Fibroblast of mammary gland (primary cell): ENCODE measurements around the gene EPB41L1.

Experiments used
- DNase-seq: peaks from one replicate; pipeline ENCODE4 v3.0.0-alpha.2; 2010; ENCODE audit warnings: low read depth
- H3K4me3 ChIP-seq: 2 replicates; pipeline ENCODE4 v1.5.1; 2011; ENCODE audit warnings: low read depth, mild to moderate bottlenecking, low read length, moderate library complexity; ENCODE audit not compliant: control insufficient read depth
- TF ChIP-seq, protein P1 (sequence below): conservative IDR thresholded peaks from 2 replicates; pipeline ENCODE4 v1.5.1; 2011; ENCODE audit warnings: low read depth, low read length, inconsistent platforms; ENCODE audit not compliant: control insufficient read depth, insufficient read depth

EPB41L1 gene

DNA sequence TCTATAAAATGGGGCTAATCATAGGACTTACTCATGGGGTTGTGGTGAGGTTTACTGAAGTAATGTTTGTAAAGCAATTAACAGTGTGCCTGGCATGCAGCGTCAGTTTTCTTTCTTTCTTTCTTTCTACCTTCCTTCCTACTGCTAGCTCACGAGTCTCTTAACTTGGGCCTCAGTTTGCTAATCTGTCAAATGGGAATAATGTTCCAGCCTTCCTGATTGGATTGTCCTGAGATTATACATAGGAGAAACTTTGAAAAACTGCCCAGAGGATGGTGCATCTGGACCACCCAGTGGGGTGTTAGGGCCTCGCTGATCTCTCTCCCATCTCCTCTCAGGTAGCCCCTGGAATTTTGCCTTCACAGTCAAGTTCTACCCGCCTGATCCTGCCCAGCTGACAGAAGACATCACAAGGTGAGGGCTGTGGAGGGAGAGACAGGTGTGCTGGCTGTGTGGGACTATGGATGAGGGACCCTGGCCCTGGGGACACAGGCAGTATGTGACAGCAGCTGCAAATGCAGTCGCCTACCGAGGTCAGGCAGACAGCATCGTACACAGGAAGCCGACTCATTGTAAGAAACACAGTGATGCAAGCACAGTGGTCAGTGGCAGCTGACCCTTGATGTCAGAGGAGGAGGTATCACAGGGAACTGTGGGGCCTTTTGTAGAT lies 27.5 kb downstream of the EPB41L1 start:
- no peak overlapping the region for H3K4me3 ChIP-seq
- TF ChIP-seq, protein P1, sequence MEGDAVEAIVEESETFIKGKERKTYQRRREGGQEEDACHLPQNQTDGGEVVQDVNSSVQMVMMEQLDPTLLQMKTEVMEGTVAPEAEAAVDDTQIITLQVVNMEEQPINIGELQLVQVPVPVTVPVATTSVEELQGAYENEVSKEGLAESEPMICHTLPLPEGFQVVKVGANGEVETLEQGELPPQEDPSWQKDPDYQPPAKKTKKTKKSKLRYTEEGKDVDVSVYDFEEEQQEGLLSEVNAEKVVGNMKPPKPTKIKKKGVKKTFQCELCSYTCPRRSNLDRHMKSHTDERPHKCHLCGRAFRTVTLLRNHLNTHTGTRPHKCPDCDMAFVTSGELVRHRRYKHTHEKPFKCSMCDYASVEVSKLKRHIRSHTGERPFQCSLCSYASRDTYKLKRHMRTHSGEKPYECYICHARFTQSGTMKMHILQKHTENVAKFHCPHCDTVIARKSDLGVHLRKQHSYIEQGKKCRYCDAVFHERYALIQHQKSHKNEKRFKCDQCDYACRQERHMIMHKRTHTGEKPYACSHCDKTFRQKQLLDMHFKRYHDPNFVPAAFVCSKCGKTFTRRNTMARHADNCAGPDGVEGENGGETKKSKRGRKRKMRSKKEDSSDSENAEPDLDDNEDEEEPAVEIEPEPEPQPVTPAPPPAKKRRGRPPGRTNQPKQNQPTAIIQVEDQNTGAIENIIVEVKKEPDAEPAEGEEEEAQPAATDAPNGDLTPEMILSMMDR = no peak
- peak; percentile 78 for DNase-seq

DNA sequence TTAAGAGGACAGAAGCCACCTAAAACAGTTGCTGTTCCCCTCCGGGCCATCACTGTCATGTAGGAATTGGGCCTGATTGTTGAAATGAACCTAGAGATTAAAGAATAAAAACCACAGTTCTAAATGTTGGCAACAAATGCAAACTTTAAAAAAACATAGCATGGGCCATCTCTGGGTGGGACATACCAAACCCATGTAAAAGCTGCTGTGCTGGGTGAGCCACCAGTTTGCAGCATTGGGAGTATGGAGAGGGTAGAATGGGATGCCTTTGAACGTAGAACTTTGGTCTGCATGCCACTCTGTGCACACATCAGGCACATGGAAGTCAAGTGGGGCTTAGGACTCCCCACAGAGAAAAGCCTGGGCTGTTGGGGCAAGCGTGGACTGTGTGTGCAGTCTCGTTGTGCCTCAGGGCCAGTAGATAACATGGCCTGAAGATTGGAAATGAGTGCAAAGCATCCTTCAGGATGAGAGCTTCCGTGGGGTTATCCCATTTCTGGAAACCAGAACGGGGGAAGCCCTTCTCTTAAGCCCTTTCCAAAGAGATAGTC lies 28.1 kb downstream of the EPB41L1 start:
- DNase-seq = no peak
- H3K4me3 ChIP-seq = no peak overlapping the region
- TF ChIP-seq, protein P1 = no peak

DNA sequence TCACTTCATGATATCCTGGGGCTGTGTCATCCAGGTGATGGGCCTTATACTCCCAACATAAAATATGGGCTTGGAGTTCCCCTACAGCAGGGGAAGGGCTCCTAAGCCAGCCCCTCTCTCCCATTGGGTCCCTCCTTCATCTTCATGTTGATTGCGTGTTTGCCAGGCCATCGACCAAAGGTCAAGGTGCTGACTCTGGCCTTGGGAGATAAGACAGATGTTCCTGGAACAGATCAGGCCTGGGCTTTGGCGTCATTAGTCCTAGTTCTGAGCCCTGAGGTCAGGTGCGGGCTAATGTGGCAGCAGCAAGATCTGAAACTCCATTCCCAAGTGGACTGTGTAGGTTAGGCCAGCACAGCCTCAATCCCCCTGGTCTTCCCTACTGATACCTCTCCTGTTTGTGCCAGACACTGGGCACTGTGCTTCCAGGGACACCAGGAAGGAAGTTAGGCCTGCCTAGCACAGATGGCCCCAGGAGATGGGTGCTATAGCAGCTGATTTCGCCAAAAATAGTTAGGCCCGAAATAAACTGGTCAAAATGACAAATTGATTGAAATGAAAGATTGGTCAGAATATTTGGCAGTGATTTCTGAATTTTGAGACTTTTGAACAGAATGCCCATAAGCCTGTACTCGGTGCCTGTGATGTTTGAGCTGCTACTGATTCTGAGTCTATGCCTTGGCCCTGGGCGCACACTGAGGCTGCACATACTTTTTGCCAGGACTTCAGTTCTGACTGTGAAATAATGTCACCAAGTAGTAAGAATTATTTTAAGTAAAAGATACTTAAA lies 28.8 kb downstream of the EPB41L1 start:
- no peak overlapping the region for H3K4me3 ChIP-seq
- DNase-seq = no peak
- TF ChIP-seq, protein P1 = no peak

DNA sequence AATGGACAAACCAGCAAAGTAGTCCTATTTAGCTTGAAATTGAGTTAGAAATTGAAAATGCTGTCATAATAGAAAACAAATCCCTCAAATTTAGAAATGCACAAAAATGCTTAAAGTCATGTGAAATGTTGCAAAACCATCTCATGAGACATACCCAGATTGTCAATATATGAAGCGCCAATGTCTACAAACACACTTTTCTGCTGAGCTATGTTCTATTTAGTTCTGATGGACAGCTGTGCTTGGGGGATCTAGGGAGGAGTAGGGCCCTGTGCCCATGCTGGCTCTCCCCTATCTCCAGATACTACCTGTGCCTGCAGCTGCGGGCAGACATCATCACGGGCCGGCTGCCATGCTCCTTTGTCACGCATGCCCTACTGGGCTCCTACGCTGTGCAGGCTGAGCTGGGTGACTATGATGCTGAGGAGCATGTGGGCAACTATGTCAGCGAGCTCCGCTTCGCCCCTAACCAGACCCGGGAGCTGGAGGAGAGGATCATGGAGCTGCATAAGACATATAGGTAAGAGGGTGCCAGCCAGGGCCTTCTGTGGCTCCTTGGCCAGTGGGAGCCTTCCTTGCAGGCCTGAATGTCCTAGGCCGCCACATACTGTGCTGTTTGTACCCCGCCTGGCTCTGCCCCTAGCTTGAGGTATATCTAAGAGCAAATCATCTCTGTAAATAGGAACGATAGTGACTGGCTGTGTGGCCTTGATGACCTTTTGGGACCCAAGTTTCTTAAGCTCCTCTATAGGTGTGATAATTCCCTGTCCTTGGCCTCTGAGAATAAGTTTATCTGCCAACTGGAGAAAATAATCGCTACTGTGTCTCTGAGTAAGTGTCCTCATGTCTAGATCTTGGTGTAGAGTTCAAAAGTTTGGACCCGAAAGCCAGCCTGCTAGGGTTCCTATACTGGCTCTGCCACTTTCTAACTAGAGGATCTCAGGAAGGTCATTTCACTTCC lies 30.6 kb downstream of the EPB41L1 start:
- no peak overlapping the region for H3K4me3 ChIP-seq
- TF ChIP-seq, protein P1 = no peak
- no peak for DNase-seq

DNA sequence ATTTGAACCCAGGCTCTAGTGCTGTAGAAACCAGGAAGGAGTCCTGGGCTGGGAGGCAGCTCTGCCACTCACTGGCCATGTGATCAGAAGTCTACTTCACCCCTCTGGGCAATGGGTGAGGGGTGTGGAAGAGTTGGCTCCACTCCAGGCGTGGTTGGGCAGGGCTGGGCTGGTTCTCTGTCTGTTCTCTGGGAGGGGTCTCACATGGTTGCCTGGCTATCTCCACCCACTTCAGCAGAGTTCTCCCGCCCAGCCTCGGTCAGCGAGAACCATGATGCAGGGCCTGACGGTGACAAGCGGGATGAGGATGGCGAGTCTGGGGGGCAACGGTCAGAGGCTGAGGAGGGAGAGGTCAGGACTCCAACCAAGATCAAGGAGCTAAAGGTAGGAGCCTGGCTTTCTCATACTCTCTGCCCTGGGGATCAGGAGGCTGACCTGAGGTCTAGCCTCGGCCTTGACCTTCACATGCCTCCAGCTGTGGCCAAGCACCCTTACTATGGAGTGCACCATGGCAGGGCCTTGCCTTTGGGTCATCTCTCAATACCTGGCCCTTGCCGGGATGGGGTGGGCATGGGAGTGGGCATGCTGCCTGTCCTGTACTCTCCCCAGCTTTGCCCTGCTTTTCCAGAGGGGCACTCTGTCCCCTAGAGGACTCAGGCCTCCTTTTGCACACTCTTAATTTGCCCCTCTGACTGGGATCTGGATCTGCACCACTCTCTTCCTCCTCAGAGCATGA lies 39.6 kb downstream of the EPB41L1 start:
- TF ChIP-seq, protein P1 = no peak
- no peak overlapping the region for H3K4me3 ChIP-seq
- DNase-seq = no peak

DNA sequence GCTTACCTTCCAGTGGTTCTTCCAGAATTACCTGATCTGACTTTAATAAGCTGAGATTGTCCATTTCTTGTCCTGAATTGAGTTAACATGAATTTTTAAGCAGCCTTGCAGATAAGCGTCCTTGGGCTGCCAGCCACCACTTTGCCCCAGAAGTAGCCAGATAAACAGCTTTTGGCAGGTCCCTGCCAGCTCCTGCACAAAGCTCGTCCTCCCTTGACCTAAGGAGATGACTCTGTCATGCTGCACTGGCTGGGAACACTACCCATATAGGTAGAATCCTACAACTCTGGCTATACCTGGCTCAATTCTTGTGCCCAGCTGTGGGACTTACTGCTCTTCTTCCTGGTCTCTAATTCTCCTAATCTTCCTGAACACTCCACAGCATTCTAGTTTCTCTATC lies 42.1 kb downstream of the EPB41L1 start:
- DNase-seq = no peak
- TF ChIP-seq, protein P1 = no peak
- no peak overlapping the region for H3K4me3 ChIP-seq
